GM18909 (cell line): ENCODE data around the gene ZMIZ2.

Experiments used
- ATAC-seq: cut with Tn5 transposase; IDR thresholded peaks from one replicate; pipeline ENCODE4 v1.9.1; 2021; ENCODE audit warnings: mild to moderate bottlenecking; ENCODE audit not compliant: unreplicated experiment, poor library complexity

ZMIZ2 gene

DNA sequence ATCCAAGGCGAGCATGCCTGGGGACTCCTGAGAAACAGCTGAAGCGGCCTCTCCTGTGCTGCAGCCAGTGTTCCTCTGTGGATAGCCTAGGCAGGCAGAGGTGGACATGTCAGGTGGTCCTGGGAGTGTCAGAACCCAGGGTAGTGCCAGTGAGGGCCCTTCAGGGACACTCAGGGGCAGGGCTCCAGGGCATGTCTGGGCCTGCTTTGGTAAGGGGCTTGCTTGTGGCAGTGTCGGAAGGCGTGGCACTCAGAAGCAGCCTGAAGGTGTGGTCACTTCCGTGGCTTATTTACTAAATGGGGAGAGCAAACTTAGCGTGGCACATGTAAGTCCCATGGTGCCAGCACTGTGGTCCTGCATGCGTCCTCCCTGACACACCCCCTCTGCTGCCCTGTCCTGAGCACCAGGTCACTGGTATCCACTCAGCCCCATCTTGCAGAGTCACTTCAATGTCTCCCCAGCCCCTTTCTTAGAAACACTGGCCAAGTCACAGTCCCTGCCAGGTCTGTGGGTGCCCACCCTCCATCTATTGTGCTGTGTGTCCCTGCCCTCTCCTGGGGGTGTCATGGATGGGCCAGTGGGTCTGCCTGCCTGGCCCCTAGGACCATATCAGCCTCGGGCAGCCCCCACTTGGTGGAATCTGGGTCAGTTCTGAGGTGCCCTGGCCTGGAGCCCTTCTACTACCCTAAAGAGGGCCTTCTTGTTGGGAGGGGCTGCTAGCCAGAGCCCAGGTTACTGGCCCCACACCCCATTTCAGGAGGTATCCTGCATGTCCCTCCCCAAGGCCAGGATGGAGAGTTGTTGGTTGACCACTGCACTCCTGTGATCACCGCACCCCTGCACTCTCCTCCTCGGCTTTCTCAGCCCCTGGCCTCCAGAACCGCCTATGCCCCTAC lies 6.4 kb downstream of the ZMIZ2 start:
- ATAC-seq, result no peak

GRCh38 chr7:44755698-44756627 lies 7.3 kb downstream of the ZMIZ2 start:
- no peak for ATAC-seq

- ATAC-seq, result no peak
These were observed 8.3 kb downstream of the ZMIZ2 start for GRCh38 chr7:44756904-44757303.

- no peak for ATAC-seq
These were observed 8.7 kb downstream of the ZMIZ2 start for GRCh38 chr7:44757311-44757710.

DNA sequence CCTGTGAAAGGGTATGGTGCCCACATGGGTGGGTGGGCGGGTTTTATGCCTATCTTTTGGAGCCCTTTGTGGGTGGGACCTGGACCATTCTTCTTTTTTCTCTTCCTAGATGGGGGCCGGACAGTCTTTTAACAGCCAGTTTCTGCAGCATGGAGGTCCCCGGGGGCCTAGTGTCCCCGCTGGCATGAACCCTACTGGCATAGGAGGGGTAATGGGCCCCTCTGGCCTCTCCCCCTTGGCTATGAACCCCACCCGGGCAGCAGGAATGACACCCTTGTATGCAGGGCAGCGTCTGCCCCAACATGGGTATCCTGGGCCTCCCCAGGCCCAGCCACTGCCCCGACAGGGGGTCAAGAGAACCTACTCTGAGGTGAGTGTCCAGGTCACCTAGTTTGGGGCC lies 9.1 kb downstream of the ZMIZ2 start:
- ATAC-seq, result no peak

DNA sequence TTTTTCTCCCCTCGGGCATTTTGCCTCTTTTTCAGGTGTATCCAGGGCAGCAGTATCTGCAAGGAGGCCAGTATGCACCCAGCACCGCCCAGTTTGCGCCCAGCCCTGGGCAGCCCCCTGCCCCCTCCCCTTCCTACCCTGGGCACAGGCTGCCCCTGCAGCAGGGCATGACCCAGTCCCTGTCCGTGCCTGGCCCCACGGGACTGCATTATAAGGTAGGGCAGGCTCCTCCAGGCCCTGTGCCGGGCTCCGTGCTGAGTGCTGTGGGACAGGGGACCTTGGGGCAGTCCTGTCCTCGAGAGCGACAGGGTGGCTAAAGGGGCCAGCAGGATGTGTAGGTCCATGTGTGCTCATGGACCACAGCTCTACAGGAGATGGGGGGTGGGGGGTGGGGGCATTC lies 10.6 kb downstream of the ZMIZ2 start:
- no peak for ATAC-seq

DNA sequence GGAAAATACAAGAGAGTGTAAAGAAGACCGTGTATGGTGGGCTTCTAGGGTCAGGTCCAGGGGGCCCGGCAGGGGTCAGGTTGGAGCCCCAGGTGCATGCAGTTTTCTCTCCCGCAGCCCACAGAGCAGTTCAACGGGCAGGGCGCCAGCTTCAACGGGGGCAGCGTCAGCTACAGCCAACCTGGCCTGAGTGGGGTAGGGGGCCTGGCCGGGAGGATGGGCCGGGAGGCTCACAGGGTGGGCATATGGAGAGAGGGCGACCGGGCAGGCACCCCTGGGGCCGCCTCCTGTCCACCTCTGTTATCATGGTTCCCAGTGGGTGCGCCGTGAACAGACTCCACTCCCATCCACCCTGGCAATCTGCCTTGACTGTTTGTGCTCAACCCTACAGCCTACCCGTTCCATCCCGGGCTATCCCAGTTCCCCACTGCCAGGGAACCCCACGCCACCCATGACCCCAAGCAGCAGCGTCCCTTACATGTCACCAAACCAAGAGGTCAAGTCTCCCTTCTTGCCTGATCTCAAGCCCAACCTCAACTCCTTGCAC lies 11.5 kb downstream of the ZMIZ2 start:
- no peak for ATAC-seq

- no peak for ATAC-seq
These were observed 12.8 kb downstream of the ZMIZ2 start for GRCh38 chr7:44761207-44762161.

DNA sequence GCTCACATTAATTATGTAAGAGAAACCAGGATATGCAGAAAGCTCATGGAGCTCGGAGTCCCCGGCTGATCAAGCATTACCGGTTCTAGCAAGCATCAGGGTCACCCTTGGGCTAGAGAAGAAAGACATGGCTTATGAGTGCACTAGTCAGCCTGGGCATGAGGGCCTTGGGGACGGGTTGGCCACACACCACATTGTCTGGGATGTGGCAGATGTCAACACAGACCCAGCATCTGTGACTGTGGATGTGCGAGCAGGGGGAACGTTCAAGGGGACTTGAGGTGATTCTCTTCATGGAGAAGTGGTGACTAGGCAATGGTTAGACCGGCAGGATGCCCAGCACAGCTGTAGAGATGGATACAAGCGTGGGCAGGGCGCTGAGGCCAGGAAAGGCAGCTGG lies 13.7 kb downstream of the ZMIZ2 start:
- no peak for ATAC-seq

DNA sequence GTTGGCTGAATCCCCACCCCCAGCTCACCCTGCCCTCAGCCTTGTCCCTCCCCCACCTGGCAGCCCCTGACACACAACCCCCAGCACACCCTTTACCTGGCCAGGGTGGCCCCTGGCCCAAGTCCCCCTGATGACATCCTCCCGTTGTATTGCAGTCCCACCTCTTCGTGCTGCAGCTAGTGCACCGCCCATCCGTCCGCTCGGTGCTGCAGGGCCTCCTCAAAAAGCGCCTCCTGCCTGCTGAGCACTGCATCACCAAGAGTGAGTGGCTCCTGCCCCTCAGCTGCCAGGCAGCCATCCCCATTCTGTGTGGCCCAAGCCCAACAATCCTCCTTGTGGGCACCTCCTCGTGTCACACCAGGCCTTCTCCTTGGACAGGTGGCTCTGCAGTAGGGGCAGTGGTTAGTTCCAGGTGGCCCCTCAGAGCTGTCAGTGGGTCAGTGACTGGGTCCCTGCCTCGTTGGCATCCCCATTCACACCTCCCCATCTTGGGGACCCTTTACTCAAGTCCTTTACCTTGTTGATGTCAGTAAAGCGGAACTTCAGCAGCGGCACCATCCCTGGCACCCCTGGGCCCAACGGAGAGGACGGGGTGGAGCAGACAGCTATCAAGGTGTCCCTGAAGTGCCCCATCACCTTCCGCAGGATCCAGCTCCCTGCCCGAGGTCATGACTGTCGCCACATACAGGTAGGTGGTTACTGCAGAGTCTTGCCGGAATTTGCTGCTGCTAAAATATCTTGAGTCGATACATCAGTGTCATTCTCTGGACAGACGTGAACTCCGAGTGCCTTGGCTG lies 14.3 kb downstream of the ZMIZ2 start:
- ATAC-seq, result no peak

DNA sequence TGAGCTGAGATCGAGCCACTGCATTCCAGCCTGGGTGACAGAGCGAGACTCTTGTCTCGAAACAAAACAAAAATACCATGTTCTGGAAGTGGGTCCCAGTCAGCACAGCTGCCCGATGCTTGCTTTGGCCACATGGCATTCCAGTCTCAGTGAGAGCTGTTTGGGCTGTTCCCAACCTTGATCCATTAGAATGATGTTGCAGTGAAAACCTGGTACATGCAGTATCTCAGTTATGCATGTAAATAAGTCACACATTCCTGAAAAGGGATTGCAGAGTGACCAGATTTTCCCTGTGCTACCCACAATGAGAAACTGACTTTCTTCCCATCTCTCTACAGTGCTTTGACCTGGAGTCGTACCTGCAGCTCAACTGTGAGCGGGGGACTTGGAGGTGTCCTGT lies 15.4 kb downstream of the ZMIZ2 start:
- ATAC-seq, result no peak

DNA sequence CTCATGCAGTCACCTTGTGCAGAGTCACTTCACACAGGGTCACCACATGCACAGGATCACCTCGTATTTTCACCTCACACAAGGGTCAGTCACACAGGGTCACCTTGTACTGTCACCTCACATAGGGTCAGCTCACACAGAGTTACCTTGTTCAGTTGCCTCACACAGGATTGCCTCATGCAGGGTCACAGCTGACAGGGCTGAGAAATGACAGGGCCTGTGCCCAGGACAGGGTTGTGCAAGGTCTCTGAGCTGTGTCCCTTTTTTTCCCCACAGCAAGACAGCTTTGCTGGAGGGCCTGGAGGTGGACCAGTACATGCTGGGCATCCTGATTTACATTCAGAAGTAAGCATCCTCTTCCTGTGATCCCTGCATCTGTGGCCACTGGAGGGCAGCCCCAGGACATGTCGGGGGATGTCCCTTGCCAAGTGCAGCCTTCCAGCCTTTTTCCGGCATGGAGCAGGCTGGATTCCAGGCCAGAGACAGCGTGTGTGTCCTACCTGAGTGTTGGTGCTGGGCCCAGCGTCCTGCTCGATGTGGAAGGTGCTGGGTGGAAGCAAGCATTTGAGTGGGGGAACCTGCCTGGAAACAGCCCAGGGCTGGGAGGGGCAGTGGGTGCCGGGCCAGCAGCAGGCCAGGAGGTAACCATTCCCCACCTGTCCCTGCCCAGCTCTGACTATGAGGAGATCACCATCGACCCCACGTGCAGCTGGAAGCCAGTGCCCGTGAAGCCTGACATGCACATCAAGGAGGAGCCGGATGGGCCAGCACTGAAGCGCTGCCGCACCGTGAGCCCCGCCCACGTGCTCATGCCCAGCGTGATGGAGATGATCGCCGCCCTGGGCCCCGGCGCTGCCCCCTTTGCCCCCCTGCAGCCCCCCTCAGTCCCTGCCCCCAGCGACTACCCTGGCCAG lies 16.3 kb downstream of the ZMIZ2 start:
- no peak for ATAC-seq

GRCh38 chr7:44765579-44766415 lies 17.1 kb downstream of the ZMIZ2 start:
- no peak for ATAC-seq

DNA sequence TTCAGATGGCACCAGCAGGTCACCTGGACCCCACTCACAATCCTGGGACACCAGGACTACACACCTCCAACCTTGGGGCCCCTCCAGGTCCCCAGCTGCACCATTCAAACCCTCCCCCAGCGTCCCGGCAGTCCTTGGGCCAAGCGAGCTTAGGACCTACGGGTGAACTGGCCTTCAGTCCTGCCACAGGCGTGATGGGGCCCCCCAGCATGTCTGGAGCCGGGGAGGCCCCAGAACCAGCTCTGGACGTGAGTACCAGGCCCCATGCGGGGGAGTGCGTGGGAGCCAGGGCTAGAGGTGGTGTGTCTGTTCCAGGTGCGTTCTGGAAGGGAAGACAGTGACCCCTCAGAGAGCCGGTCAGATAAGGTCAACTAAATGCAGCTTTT lies 17.8 kb downstream of the ZMIZ2 start:
- ATAC-seq, result no peak

DNA sequence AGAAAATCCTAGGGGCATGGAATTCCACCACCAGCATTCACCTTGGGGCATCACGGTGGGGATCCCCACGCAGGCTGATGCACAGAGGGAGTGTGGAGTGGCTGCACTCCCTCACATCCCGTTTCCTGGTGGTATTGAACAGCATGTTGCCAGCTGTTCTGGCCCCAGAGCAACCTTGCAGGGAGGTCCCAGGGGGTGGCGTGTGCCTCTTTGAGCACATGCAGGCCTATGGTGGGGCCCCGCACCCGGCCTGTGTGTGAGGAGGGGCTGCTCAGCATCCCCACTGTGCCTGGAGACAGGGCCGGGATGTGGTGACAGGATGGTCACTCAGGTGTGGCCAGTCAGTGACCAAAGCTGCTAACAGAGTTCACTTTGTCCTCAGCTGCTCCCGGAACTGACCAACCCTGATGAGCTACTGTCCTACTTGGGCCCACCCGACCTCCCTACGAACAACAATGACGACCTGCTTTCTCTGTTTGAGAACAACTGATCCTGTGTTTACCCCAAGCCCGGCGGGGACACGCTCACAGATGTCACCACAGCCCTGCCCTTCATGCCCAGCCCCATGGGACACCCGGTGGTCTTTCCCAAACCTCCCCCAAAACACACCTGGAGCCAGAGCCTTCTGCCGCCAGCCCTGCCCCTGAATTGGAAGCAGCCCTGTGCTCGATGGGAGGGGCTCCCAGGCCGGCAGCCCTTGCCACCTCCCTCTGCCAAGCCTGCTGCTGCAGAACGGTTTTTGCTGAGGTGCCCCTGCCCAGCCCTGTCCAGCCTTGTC lies 18.7 kb downstream of the ZMIZ2 start:
- no peak for ATAC-seq

GRCh38 chr7:44767912-44768627 lies 19.4 kb downstream of the ZMIZ2 start:
- ATAC-seq, result peak; percentile 60
